Mesodermal cell (in vitro differentiated cells): Measurements from ENCODE around the gene GFY.

Experiments
- H3K27ac ChIP-seq: 2 replicates; pipeline ENCODE4 v1.7.0; 2013; ENCODE audit warnings: mild to moderate bottlenecking, low read depth, low read length, moderate library complexity; ENCODE audit not compliant: severe bottlenecking
- H3K36me3 ChIP-seq: 2 replicates; pipeline ENCODE4 v1.7.1; 2013; ENCODE audit warnings: mild to moderate bottlenecking, low read length, moderate library complexity; ENCODE audit not compliant: control insufficient read depth, insufficient read depth
- H3K4me1 ChIP-seq: one replicate; pipeline ENCODE4 v1.7.1; 2013; ENCODE audit warnings: mild to moderate bottlenecking, low read length; ENCODE audit not compliant: insufficient read depth, control insufficient read depth, poor library complexity, severe bottlenecking
- H3K4me3 ChIP-seq: 2 replicates; pipeline ENCODE4 v1.7.0; 2013; ENCODE audit warnings: low read length, control low read depth, mild to moderate bottlenecking; ENCODE audit not compliant: insufficient read depth, poor library complexity, severe bottlenecking; ENCODE audit errors: extremely low read depth
- H3K9me3 ChIP-seq: 2 replicates; pipeline ENCODE4 v1.7.1; 2013; ENCODE audit warnings: mild to moderate bottlenecking, low read length, moderate library complexity; ENCODE audit not compliant: control insufficient read depth
- WGBS, 2 experiments: methylation state at CpG; one replicate each; pipeline ENCODE4 v1.1.5; 2013; ENCODE audit warnings: missing lambda C conversion rate in 2 of 2; ENCODE audit not compliant: insufficient coverage in 2 of 2; 5-methylcytosine and 5-hydroxymethylcytosine counted together

GFY gene

DNA sequence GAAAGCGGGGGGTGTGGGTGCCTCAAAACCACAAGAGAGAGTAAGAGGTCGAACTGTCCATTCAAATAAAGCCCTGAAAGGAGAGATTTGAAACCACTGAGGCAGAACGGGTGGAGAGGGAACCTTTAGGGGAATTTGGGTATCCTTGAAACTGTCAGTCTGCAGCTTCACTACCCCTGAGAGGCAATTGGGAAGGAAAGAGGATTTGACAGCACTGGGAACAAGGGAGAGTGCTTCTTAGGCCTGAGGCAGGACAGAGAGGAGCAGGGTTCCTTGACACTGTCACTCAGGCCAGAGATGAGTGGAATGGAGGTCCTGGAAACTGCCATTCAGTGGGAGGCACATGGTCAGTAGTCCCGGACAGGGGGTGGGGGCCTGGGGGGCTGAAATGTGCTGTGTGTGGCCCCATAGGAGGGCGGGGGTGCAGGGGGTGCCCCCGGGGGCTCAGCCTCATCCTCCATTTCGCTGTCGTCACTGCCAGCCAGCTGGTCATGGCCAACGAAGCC lies 5.0 kb downstream of the GFY start:
- H3K9me3 ChIP-seq: no peaks in the 10 kb centered on the region
- no peak overlapping the region for H3K4me3 ChIP-seq
- WGBS, 2 experiments: 72 to 85% methylated on average over 6 to 8 of the region's 9 CpGs
- H3K27ac ChIP-seq: no peak overlapping the region
- H3K4me1 ChIP-seq: peaks cover 10% of the 10 kb centered on the region
- no peaks in the 10 kb centered on the region for H3K36me3 ChIP-seq

DNA sequence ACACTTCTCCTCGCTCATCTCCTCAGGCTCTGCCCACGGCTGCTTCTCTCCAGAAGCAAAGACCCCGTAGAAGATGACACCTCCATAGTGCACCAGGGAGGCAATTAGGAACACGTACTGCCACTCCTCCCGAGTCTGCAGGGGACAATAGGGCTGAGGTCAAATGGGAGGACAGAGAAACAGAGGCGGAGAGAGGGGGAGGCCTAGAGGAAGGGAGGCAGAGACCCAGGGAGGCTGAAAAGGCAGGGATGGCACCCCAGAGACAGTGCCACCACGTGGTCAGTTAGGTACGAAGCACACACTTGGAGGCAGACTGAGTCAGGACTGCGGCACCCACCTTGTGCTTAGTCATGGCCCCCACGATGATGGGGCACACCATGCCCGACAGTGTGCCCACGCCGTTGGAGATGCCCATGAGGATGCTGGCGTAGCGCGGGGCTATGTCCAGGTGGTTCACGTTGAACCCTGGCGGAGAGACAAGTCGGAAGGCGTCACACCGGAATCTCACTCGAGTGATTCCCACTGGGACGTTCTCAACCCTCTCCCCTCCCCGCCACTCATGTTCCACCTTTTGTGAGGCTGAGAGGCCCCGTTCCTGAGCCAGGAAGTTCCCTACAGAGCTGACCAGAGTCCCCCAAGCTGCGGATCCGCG lies 5.6 kb downstream of the GFY start:
- H3K9me3 ChIP-seq: no peaks in the 10 kb centered on the region
- 70 to 71% methylated on average over 27 to 28 of the region's 28 CpGs for WGBS, 2 experiments
- H3K27ac ChIP-seq: no peak overlapping the region
- H3K36me3 ChIP-seq: no peaks in the 10 kb centered on the region
- no peak overlapping the region for H3K4me3 ChIP-seq
- H3K4me1 ChIP-seq: peaks cover 10% of the 10 kb centered on the region

DNA sequence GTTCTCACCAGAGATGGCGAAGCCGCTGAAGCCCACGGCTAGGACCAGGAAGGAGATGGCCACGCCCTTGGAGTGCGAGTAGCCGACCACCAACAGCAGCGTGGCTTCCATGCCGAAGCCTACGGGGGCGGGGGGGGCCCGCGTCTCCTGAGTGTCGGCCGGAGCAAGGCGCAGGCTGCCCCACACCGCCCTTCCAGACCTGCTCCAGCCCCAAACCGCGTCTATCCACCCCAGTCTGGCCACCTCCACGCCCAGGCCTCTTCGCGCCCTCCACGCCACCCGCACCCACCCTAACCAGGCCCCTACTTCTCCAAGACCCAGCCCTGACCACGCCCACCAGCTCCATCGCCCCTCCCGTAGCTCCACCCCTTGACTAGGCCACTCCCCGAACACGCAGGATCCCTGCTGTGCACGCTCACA lies 6.2 kb downstream of the GFY start:
- Histone ChIP-seq H3K9me3 (no peaks in the 10 kb centered on the region), H3K36me3 (no peaks in the 10 kb centered on the region), H3K27ac (no peak overlapping the region), H3K4me1 (peaks cover 10% of the 10 kb centered on the region), H3K4me3 (no peak overlapping the region)
- WGBS, 2 experiments: 66 to 73% methylated on average over 22 to 23 of the region's 29 CpGs

DNA sequence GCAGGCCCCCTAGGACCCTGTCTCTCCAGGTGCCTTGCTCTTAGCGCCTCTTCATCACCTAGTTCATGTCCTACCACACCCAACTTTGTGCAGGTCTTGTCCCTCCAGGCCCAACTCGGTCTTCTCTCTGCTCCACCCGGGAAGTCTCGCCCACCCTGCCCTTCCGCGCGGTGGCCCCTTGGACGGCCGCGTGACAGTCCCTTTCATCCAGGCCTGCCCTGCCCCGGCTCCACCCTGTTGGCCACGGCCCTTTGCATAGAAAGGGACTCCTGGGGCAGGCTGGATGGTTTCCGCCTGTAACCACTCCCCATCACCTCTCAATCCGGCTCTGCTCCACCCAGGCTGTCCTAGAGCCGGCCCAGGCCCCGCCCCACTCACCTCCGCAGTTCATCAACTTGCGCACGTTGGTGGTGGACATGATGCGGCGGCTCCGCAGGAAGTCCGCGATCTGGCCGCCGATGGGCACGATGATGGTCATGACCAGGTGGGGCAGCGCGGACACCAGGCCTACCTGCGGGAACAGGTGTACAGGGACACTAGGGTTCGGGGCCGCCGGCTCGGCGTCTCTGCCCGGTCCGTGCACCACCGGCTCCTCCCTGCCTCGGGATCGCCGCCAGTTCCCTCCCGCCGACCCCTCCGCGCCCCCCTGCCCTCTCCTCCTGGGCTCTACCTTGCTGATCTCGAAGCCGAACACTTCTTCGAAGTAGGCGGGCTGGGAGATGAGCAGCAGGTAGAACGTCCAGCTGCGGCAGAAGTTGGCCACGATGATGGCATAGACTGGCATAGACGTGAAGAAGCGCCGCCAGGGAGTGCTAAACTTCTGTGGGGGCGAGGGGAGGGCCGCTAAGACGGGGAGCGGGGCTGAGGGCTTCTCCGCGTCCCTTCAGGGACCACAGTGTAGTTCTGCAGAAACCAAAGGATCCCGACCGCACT lies 7.2 kb downstream of the GFY start:
- no peaks in the 10 kb centered on the region for H3K36me3 ChIP-seq
- 19 to 21% methylated on average over 45 to 55 of the region's 63 CpGs for WGBS, 2 experiments
- no peak overlapping the region for H3K4me3 ChIP-seq
- H3K27ac ChIP-seq: no peak overlapping the region
- peaks cover 10% of the 10 kb centered on the region for H3K4me1 ChIP-seq
- H3K9me3 ChIP-seq: no peaks in the 10 kb centered on the region

DNA sequence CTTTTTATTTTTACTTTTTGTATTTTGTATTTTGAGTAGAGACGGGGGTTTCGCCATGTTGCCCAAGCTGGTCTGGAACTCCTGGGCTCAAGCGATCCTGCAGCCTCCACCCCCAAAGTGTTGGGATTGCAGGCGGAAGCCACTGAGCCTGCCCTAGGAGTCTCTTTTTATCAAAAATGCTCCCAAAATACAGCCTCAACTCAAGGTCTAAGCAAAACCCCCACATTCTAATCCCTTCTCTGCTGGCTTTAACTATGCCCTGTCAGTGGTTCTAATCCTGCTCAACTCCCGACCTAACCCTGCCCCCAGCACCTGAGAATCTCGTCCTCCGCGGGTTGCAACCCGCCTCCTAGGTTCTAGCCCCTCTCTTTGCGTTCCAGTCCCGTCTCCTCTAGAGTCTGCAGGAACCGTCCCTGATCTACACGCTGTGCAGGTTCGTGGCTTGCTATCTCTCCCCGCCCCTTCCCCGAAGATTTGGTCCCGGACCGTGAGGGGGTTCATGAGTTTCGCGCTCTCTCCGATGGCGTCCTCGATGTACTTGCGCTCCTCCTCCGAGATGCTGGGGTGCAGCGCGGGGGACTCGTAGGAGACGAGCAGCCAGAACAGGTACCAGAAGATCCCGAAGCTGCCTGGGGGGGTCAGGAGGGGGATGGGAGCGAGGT lies 8.2 kb downstream of the GFY start:
- 58 to 70% methylated on average over 27 to 31 of the region's 31 CpGs for WGBS, 2 experiments
- H3K36me3 ChIP-seq: no peaks in the 10 kb centered on the region

DNA sequence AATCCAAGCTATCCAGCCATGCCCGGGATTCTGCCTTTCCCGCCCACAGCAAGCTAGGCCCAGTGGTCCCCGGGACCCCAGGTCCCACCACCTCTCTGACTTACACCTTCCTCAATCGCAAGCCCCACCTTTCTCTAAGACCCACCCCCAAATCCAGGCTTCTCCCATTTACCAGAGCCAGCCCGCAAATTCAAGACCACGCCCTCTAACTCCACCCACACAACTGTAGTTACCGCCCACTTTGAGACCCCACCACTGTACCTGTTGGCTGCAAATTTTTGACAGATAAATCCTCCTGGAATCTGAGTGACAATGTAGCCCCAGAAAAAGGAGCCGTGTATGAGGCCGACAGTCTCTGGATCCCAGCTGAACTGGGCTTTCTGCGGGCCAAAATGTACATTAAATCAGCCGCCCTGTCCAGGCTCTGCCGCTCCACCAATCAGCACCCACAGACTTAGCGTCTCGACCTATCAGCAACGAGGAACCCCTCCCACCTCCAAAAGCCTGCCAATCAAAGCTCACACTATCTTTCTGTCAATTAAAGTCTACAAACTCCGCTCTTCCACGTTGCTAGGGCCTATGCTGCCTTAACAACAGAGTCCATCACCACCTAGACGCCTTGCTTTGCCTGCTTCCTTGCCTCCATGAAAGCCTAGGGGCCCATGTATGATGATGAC lies 9.9 kb downstream of the GFY start:
- WGBS, 2 experiments: 89 to 90% methylated on average over 17 to 18 of the region's 18 CpGs
- no peak overlapping the region for H3K27ac ChIP-seq
- H3K36me3 ChIP-seq: no peaks in the 10 kb centered on the region
- H3K9me3 ChIP-seq: no peaks in the 10 kb centered on the region
- no peaks in the 10 kb centered on the region for H3K4me1 ChIP-seq
- no peak overlapping the region for H3K4me3 ChIP-seq

More for the DNA sequence above, 8.2 kb downstream of the GFY start:
- Histone ChIP-seq H3K27ac (no peak overlapping the region), H3K4me1 (peaks cover 4% of the 10 kb centered on the region), H3K9me3 (no peaks in the 10 kb centered on the region), H3K4me3 (no peak overlapping the region)

DNA sequence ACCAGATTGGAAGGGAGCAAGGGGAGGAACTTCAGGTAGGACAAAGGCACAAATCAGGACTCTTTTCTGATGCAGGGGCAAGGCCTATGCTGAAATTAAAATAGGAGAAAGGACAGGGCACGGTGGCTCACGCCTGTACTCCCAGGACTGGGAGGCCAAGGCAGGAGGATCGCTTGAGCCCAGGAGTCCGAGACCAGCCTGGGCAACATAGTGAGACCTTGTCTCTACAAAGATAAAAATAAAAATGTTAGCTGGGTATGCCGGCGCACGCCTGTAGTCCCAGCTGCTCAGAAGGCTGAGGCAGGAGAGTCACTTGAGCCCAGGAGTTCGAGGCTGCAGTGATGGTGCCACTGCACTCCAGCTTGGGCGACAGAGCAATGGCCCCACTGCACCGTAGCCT lies 10.5 kb downstream of the GFY start:
- Histone ChIP-seq H3K9me3 (no peaks in the 10 kb centered on the region), H3K4me1 (no peaks in the 10 kb centered on the region), H3K27ac (no peak overlapping the region), H3K36me3 (no peaks in the 10 kb centered on the region), H3K4me3 (no peak overlapping the region)
- 96% methylated on average over 9 to 10 of the region's 10 CpGs for WGBS, 2 experiments

DNA sequence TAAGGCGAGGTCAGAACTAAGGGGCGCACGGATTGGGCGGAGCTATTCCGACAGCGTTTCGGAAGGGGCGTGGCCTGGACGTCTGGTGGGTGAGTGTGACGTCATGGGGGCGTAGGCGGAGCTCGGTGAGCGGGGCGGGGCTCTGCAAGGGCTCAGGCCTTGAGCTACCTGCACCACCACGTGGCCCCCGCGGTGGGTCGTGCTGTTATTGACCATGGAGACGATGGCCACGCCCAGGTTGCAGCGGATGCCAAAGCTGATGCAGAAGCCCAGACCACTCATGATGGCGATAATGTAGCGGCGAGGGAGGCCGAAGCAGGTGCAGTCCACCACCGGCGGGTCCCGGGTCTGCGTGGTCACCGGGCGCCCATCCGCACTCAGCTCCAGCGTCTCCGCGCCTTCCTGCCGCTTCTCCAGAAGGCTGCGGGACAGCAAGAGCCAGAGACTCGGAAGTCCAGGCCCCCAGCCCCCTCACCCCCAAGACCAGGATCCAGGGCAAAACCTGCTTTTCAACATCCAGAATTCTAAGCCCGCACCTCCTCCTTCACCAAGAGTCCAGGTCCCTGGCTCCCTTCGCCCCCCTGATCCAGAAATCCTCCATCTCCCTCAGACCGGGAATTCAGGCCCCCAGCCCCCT lies 11.3 kb downstream of the GFY start:
- H3K4me1 ChIP-seq: no peaks in the 10 kb centered on the region
- no peak overlapping the region for H3K4me3 ChIP-seq
- H3K36me3 ChIP-seq: no peaks in the 10 kb centered on the region
- no peak overlapping the region for H3K27ac ChIP-seq
- no peaks in the 10 kb centered on the region for H3K9me3 ChIP-seq
- WGBS, 2 experiments: 61% methylated on average over 35 to 42 of the region's 42 CpGs

DNA sequence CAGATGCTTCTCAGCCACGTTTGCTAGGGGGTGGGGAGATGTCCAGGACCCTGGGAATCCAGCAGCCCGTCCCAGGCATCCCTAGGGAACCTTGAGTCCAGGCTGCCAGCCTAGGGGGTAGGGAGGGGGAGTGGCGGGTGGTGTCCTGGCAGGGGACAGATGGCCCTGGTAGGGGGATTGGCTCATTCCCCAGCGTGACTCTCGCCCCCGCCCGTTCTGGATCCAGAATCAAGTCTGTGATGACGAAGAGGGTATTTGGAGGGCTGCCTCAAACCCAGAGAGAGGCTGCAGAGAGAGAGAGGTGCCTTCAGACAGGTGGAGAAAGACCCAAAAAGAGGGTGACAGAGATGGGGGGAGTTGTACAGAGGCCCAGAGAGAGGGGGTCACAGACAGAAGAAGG lies 12.0 kb downstream of the GFY start:
- no peaks in the 10 kb centered on the region for H3K9me3 ChIP-seq
- H3K4me3 ChIP-seq: no peak overlapping the region
- WGBS, 2 experiments: 30 to 33% methylated on average over 5 to 7 of the region's 8 CpGs
- no peaks in the 10 kb centered on the region for H3K36me3 ChIP-seq
- H3K4me1 ChIP-seq: no peaks in the 10 kb centered on the region
- H3K27ac ChIP-seq: no peak overlapping the region

DNA sequence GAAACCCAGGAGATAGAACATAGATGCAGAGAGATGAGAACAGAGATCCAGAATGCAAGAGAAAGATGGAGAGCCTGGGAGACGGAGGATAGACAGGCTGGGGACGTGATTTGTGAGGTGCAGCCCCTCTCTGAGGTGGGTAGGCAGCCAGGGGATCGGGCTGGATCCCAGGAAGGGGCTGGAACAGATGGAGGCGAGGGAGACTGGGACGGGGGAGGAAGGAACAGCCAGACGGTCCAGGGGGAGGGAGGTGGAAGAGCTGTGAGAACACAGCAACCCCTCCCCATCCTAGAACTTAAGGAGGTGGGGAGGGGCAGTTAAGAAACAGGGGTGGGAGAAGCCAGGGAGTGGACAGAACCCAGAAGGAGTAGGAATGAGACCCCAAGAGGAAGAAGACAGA lies 13.1 kb downstream of the GFY start:
- Histone ChIP-seq H3K4me3 (no peak overlapping the region), H3K27ac (no peak overlapping the region), H3K9me3 (no peaks in the 10 kb centered on the region), H3K36me3 (no peaks in the 10 kb centered on the region), H3K4me1 (no peaks in the 10 kb centered on the region)
- 18 to 34% methylated on average over 3 of the region's 6 CpGs for WGBS, 2 experiments
